ENCODE measurements around the gene FUCA1. TPM values are rescaled to one million over a fixed set of nuclear protein-coding genes. Genes with fewer than 3 reads are reported as not detected.
"Not testable (repeated sequence)": the region's sequence is repeated elsewhere in the genome, so short reads cannot be mapped to it uniquely, and the experiment has no call there.

The FUCA1 gene
- total RNA-seq, 1 experiment from 2014 or later = 30.9 TPM

- Histone ChIP-seq H3F3A (ENCODE audit: insufficient read depth, low read depth) (peaks cover 3% of the 10 kb centered on the region; the same call in 1 of the 2 replicates), H3K9me3 (ENCODE audit: insufficient read depth, low read depth) (no peaks in the 10 kb centered on the region), H4K20me1 (ENCODE audit: insufficient read depth) (no peaks in the 10 kb centered on the region), H3K27ac (no peak overlapping the region), H3K9me2 (ENCODE audit: insufficient read depth) (no peaks in the 10 kb centered on the region), H3K4me2 (no peak overlapping the region), H3K4me1 (replicated peaks; ENCODE audit: insufficient read depth) (0 out of 2 replicates have a peak, but pooled peaks cover 6% of the 10 kb centered on the region), H3K4me3 (no peak overlapping the region), H3K79me2 (ENCODE audit: low read depth) (no peaks in the 10 kb centered on the region), H2AFZ (no peak overlapping the region), H3K36me3 (ENCODE audit: low read depth) (no peaks in the 10 kb centered on the region), H3K27me3 (ENCODE audit: insufficient read depth, low read depth) (no peaks in the 10 kb centered on the region)
- ChIA-PET POLR2A (ENCODE audit: unreplicated experiment) (no interaction called here), CTCF (no interaction called here)
- no TSS peak for BruUV-seq (replicated peaks)
- no peak for DNase-seq
- intact Hi-C loops (cut with micrococcal nuclease; ENCODE audit: unreplicated experiment) = no loop called here
- TF ChIP-seq EZH2 (IDR thresholded peaks at IDR 0.05; ENCODE audit: low read depth) (no peak), CTCF (conservative IDR thresholded peaks at IDR 0.05) (no peak)
These were observed 63.1 kb downstream of the FUCA1 start for GRCh38 chr1:23805025-23805424.

GRCh38 chr1:23804183-23804835 is 63.8 kb downstream of the FUCA1 start:
- no peaks in the 10 kb centered on the region for H3K36me3 ChIP-seq (ENCODE audit: low read depth)
- POLR2A ChIA-PET (ENCODE audit: unreplicated experiment) = no interaction called here
- no peaks in the 10 kb centered on the region for H3K9me3 ChIP-seq (ENCODE audit: insufficient read depth, low read depth)
- H3K27ac ChIP-seq = no peak overlapping the region
- no peaks in the 10 kb centered on the region for H4K20me1 ChIP-seq (ENCODE audit: insufficient read depth)
- no peak overlapping the region for H3K4me2 ChIP-seq
- peaks cover 3% of the 10 kb centered on the region; the same call in 1 of the 2 replicates for H3F3A ChIP-seq (ENCODE audit: insufficient read depth, low read depth)
- no peaks in the 10 kb centered on the region for H3K9me2 ChIP-seq (ENCODE audit: insufficient read depth)
- CTCF ChIA-PET = interaction anchor here (0.6 kb wide), 1 partner anchor 9 kb away, joined by 3 read pairs; no protein-coding TSS in a partner anchor
- 0 out of 2 replicates have a peak, but pooled peaks cover 6% of the 10 kb centered on the region for H3K4me1 ChIP-seq (replicated peaks; ENCODE audit: insufficient read depth)
- no peak for TF ChIP-seq CTCF (conservative IDR thresholded peaks at IDR 0.05)
- no peak for TF ChIP-seq EZH2 (IDR thresholded peaks at IDR 0.05; ENCODE audit: low read depth)
- no peak overlapping the region for H2AFZ ChIP-seq
- H3K27me3 ChIP-seq (ENCODE audit: insufficient read depth, low read depth) = no peaks in the 10 kb centered on the region
- DNase-seq = no peak
- H3K79me2 ChIP-seq (ENCODE audit: low read depth) = no peaks in the 10 kb centered on the region
- H3K4me3 ChIP-seq = no peak overlapping the region
- BruUV-seq (replicated peaks) = no TSS peak
- intact Hi-C loops (cut with micrococcal nuclease; ENCODE audit: unreplicated experiment) = no loop called here

GRCh38 chr1:23803674-23804073 is 64.4 kb downstream of the FUCA1 start:
- Histone ChIP-seq H3K27me3 (ENCODE audit: insufficient read depth, low read depth) (no peaks in the 10 kb centered on the region), H3K9me3 (ENCODE audit: insufficient read depth, low read depth) (no peaks in the 10 kb centered on the region), H2AFZ (no peak overlapping the region), H4K20me1 (ENCODE audit: insufficient read depth) (no peaks in the 10 kb centered on the region), H3K36me3 (ENCODE audit: low read depth) (no peaks in the 10 kb centered on the region), H3K4me2 (no peak overlapping the region), H3K4me3 (no peak overlapping the region), H3K9me2 (ENCODE audit: insufficient read depth) (no peaks in the 10 kb centered on the region), H3F3A (ENCODE audit: insufficient read depth, low read depth) (peaks cover 10% of the 10 kb centered on the region; the same call in 1 of the 2 replicates), H3K4me1 (replicated peaks; ENCODE audit: insufficient read depth) (peaks cover 12% of the 10 kb centered on the region), H3K79me2 (ENCODE audit: low read depth) (no peaks in the 10 kb centered on the region), H3K27ac (no peak overlapping the region)
- BruUV-seq (replicated peaks) = no TSS peak
- CTCF ChIA-PET = interaction anchor here (0.6 kb wide), 1 partner anchor 9 kb away, joined by 3 read pairs; no protein-coding TSS in a partner anchor
- intact Hi-C loops (cut with micrococcal nuclease; ENCODE audit: unreplicated experiment) = no loop called here
- POLR2A ChIA-PET (ENCODE audit: unreplicated experiment) = no interaction called here
- TF ChIP-seq CTCF (conservative IDR thresholded peaks at IDR 0.05) = no peak
- no peak for TF ChIP-seq EZH2 (IDR thresholded peaks at IDR 0.05; ENCODE audit: low read depth)
- DNase-seq = no peak

GRCh38 chr1:23802809-23803342 is 65.2 kb downstream of the FUCA1 start:
- intact Hi-C loops (cut with micrococcal nuclease; ENCODE audit: unreplicated experiment) = not testable (repeated sequence)
- CTCF ChIA-PET = interaction anchor here (1.2 kb wide), 1 partner anchor 8 kb away, joined by 4 read pairs; no protein-coding TSS in a partner anchor

More at GRCh38 chr1:23802809-23803342, 65.2 kb downstream of the FUCA1 start:
- H3K4me3 ChIP-seq; H3K79me2 ChIP-seq (ENCODE audit: low read depth); H3K27ac ChIP-seq; H2AFZ ChIP-seq; DNase-seq; H3K9me2 ChIP-seq (ENCODE audit: insufficient read depth); BruUV-seq (replicated peaks); H3K9me3 ChIP-seq (ENCODE audit: insufficient read depth, low read depth); H3K27me3 ChIP-seq (ENCODE audit: insufficient read depth, low read depth); H3K4me2 ChIP-seq; H4K20me1 ChIP-seq (ENCODE audit: insufficient read depth); H3K36me3 ChIP-seq (ENCODE audit: low read depth): not testable (repeated sequence)
- POLR2A ChIA-PET (ENCODE audit: unreplicated experiment) = interaction anchor here (0.5 to 0.6 kb wide), 2 partner anchors 23 to 142 kb away, joined by 3 to 4 read pairs; no protein-coding TSS in a partner anchor
- H3K4me1 ChIP-seq (replicated peaks; ENCODE audit: insufficient read depth) = peaks cover 14% of the 10 kb centered on the region
- H3F3A ChIP-seq (ENCODE audit: insufficient read depth, low read depth) = peaks cover 10% of the 10 kb centered on the region; the same call in 1 of the 2 replicates

Measured in PC-9 (cell line).